Measurements from ENCODE around the gene ENAH. TPM values are rescaled to one million over a fixed set of nuclear protein-coding genes. Genes with fewer than 3 reads are reported as not detected.

The ENAH gene
- total RNA-seq: 710 and 1,043 TPM in 2 replicates

DNA sequence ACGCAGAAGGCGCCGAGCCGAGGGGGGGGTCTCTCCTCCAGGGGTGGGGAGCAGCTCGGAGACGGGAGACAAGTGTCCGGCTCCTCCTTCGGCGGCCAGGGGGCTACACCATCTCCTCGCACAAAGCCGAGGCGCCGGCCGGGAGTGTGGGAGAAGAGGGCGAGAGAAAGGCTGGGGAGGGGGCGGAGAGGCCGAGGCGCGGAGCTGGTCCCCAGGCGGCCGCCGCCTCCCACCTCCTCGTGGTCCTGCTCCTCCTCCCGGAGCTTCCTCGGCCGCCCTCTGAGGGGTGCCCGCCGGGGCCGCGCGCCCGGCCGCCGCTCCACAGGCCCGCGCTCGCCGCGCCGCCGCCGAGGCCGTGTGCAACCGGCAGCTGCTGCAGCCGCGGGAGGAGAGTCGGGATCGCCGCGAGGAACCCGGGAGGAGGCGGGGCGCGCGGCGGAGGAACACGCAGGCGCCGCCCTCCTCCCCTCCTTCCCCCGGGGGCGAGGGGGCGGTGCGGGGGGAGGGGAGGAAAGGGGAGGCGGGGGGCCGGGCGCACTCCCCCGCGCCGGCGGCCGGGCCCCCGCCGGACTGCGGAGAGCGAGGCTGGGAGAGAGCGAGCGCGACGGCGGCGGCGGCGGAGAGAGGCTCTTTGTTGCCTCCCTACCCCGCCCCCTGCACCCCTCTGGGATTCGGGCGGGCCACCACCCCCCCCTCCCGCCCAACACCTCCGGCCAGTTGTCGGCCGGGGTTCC is at the start of gene ENAH:
Gene ENAH, minus strand, starts transcription at position 395 of the 734 bp plus-strand sequence. CDS start 433 bp downstream, outside the sequence.

Other genes with a start within 250 kb of the ENAH start
- gene LBR, start 225.1 kb downstream of the ENAH start, total RNA-seq: 16.3 and 16.5 TPM in 2 replicates
- 301 and 372 TPM in 2 replicates for gene SRP9, start 124.7 kb upstream of the ENAH start, total RNA-seq
- gene EPHX1, start 157.0 kb upstream of the ENAH start, total RNA-seq: 113 and 122 TPM in 2 replicates
- 22.7 and 25.2 TPM in 2 replicates for gene TMEM63A, start 229.3 kb upstream of the ENAH start, total RNA-seq
- 0.22 TPM in 1 of 2 replicates, not detected in the other for gene LEFTY1, start 236.0 kb upstream of the ENAH start, total RNA-seq